ENCODE data around the gene CFAP251.

DNA sequence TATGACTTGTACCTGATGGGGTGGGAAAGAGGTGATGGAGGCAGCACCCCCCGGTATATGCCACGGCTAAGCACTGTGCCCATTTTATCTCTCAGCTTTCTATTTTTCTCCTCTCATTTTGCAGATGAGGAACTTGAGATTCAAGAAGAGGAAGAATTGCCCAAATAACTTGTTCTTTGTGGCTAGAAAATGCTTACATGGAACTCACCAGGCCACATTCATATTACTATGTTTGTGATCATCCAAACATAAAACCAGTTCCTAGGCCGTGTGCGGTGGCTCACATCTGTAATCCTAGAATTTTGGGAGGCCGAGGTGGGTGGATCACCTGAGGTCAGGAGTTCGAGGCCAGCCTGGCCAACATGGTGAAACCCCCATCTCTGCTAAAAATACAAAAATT, 44.3 kb upstream of the CFAP251 start:
- TF ChIP-seq CREB1 (IDR thresholded peaks at IDR 0.05; ENCODE audit: low read depth) (no peak), TCF12 (IDR thresholded peaks at IDR 0.05; ENCODE audit: low read depth) (no peak), EP300 (IDR thresholded peaks at IDR 0.05; ENCODE audit: borderline replicate concordance) (no peak), TAF1 (IDR thresholded peaks at IDR 0.05; ENCODE audit: low read depth) (no peak)
- TF ChIP-seq, protein P1, sequence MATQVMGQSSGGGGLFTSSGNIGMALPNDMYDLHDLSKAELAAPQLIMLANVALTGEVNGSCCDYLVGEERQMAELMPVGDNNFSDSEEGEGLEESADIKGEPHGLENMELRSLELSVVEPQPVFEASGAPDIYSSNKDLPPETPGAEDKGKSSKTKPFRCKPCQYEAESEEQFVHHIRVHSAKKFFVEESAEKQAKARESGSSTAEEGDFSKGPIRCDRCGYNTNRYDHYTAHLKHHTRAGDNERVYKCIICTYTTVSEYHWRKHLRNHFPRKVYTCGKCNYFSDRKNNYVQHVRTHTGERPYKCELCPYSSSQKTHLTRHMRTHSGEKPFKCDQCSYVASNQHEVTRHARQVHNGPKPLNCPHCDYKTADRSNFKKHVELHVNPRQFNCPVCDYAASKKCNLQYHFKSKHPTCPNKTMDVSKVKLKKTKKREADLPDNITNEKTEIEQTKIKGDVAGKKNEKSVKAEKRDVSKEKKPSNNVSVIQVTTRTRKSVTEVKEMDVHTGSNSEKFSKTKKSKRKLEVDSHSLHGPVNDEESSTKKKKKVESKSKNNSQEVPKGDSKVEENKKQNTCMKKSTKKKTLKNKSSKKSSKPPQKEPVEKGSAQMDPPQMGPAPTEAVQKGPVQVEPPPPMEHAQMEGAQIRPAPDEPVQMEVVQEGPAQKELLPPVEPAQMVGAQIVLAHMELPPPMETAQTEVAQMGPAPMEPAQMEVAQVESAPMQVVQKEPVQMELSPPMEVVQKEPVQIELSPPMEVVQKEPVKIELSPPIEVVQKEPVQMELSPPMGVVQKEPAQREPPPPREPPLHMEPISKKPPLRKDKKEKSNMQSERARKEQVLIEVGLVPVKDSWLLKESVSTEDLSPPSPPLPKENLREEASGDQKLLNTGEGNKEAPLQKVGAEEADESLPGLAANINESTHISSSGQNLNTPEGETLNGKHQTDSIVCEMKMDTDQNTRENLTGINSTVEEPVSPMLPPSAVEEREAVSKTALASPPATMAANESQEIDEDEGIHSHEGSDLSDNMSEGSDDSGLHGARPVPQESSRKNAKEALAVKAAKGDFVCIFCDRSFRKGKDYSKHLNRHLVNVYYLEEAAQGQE (IDR thresholded peaks at IDR 0.05; ENCODE audit: low read depth) = no peak

Measured in Ishikawa (cell line).